Measurements from ENCODE around the gene PPP2R3C. TPM values are rescaled to one million over a fixed set of nuclear protein-coding genes. Genes with fewer than 3 reads are reported as not detected.

The PPP2R3C gene
- total and polyA plus RNA-seq, 2 of the 13 experiments (the other 11 are each of a cell fraction or from before 2014, with no cell fraction given), result 63.4 to 102 TPM

DNA sequence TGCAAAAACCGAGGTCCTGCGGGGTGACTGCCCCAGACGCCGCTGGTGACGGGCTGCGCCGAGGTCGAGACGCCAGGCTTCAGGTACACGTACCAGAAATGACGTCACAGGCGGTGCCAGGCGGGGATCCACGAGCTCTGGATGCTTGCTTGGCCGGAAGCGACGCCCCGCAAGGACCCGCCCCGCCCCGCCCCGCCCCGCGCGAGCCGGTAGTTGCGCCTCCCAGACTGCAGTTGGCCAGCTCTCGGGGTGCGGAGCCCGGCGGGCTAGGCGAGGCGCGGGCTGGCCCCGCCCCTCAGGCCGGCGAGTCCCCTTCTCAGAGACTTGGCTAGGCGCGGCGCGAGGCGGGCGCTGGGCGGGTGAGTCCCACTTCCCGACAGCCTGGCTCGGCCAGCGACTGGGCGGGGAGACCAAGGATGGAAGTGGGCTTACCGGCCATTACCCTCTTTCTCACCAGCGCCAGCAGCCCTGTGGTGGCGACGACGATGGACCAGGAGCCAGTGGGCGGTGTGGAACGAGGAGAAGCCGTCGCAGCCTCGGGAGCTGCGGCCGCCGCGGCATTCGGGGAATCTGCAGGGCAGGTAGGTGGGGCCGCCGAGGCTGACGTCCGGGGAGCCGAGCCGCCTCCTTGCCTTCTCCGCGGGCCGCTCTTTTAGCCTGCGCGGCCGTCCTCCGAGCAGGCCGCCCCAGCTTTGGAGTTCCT, 75.6 kb downstream of the PPP2R3C start, which contains the start of gene FAM177A1 (continued):
- TF ChIP-seq, protein P1, sequence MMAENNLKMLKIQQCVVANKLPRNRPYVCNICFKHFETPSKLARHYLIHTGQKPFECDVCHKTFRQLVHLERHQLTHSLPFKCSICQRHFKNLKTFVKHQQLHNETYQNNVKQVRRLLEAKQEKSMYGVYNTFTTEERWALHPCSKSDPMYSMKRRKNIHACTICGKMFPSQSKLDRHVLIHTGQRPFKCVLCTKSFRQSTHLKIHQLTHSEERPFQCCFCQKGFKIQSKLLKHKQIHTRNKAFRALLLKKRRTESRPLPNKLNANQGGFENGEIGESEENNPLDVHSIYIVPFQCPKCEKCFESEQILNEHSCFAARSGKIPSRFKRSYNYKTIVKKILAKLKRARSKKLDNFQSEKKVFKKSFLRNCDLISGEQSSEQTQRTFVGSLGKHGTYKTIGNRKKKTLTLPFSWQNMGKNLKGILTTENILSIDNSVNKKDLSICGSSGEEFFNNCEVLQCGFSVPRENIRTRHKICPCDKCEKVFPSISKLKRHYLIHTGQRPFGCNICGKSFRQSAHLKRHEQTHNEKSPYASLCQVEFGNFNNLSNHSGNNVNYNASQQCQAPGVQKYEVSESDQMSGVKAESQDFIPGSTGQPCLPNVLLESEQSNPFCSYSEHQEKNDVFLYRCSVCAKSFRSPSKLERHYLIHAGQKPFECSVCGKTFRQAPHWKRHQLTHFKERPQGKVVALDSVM (CRISPR knock-in tag; IDR thresholded peaks at IDR 0.05), result peak; percentile 88
- peak; percentile 90 for TF ChIP-seq ZBTB43 (CRISPR knock-in tag; conservative IDR thresholded peaks at IDR 0.05)
- TF ChIP-seq, protein P2, sequence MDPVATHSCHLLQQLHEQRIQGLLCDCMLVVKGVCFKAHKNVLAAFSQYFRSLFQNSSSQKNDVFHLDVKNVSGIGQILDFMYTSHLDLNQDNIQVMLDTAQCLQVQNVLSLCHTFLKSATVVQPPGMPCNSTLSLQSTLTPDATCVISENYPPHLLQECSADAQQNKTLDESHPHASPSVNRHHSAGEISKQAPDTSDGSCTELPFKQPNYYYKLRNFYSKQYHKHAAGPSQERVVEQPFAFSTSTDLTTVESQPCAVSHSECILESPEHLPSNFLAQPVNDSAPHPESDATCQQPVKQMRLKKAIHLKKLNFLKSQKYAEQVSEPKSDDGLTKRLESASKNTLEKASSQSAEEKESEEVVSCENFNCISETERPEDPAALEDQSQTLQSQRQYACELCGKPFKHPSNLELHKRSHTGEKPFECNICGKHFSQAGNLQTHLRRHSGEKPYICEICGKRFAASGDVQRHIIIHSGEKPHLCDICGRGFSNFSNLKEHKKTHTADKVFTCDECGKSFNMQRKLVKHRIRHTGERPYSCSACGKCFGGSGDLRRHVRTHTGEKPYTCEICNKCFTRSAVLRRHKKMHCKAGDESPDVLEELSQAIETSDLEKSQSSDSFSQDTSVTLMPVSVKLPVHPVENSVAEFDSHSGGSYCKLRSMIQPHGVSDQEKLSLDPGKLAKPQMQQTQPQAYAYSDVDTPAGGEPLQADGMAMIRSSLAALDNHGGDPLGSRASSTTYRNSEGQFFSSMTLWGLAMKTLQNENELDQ (CRISPR knock-in tag; IDR thresholded peaks at IDR 0.05; ENCODE audit: borderline replicate concordance), result no peak; the same call in 1 of the 2 replicates
- TF ChIP-seq ZNF503 (CRISPR knock-in tag; IDR thresholded peaks at IDR 0.05), result peak; percentile 86; the same call in 1 of the 2 replicates
- peak; percentile 99 for TF ChIP-seq YEATS4 (CRISPR knock-in tag; IDR thresholded peaks at IDR 0.05; ENCODE audit: borderline replicate concordance)
- TF ChIP-seq ZBTB37 (CRISPR knock-in tag; IDR thresholded peaks at IDR 0.05), result 0 out of 2 replicates have a peak, but pooled peaks have one; percentile 6
- peak; percentile 100 for TF ChIP-seq NRL (CRISPR knock-in tag; IDR thresholded peaks at IDR 0.05; ENCODE audit: borderline replicate concordance)
- TF ChIP-seq ZNF292 (CRISPR knock-in tag; IDR thresholded peaks at IDR 0.05; ENCODE audit: borderline replicate concordance, low read depth), result peak; percentile 92; the same call in 1 of the 2 replicates
- peak; percentile 94; the same call in 1 of the 2 replicates for TF ChIP-seq AHR (CRISPR knock-in tag; IDR thresholded peaks at IDR 0.05)
- no peak; the same call in none of the 2 replicates for TF ChIP-seq PITX1 (CRISPR knock-in tag; IDR thresholded peaks at IDR 0.05)
- TF ChIP-seq DR1 (CRISPR knock-in tag; IDR thresholded peaks at IDR 0.05), result peak; percentile 86; the same call in 1 of the 2 replicates
- TF ChIP-seq RARG (CRISPR knock-in tag; IDR thresholded peaks at IDR 0.05; ENCODE audit: low read depth), result no peak; the same call in 1 of the 2 replicates
- peak; percentile 96 for TF ChIP-seq GABPB1 (CRISPR knock-in tag; IDR thresholded peaks at IDR 0.05)
- peak; percentile 98 for TF ChIP-seq ZSCAN30 (CRISPR knock-in tag; IDR thresholded peaks at IDR 0.05)
- TF ChIP-seq RCOR2 (CRISPR knock-in tag; IDR thresholded peaks at IDR 0.05), result no peak
